Osteocyte (in vitro differentiated cells): ENCODE data around the gene CCDC71L. TPM values are rescaled to one million over a fixed set of nuclear protein-coding genes. Genes with fewer than 3 reads are reported as not detected.

Experiments
- DNase-seq: peaks from one replicate; pipeline ENCODE4 v3.0.0; 2021; ENCODE audit warnings: mixed read lengths; ENCODE audit not compliant: unreplicated experiment; ENCODE audit errors: extremely low spot score
- H3K27ac Mint-ChIP-seq: one replicate; pipeline ENCODE4 v1.8.0; 2021; ENCODE audit warnings: mild to moderate bottlenecking, mixed read lengths; ENCODE audit not compliant: unreplicated experiment
- H3K27me3 Mint-ChIP-seq: one replicate; pipeline ENCODE4 v1.8.0; 2021; ENCODE audit warnings: mixed read lengths; ENCODE audit not compliant: unreplicated experiment
- H3K36me3 Mint-ChIP-seq: one replicate; pipeline ENCODE4 v1.8.0; 2021; ENCODE audit warnings: mixed read lengths; ENCODE audit not compliant: unreplicated experiment
- H3K4me1 Mint-ChIP-seq: one replicate; pipeline ENCODE4 v1.8.0; 2021; ENCODE audit warnings: mixed read lengths; ENCODE audit not compliant: unreplicated experiment
- H3K4me3 Mint-ChIP-seq: one replicate; pipeline ENCODE4 v1.8.0; 2021; ENCODE audit warnings: mild to moderate bottlenecking, moderate library complexity, mixed read lengths; ENCODE audit not compliant: unreplicated experiment
- H3K9me3 Mint-ChIP-seq: one replicate; pipeline ENCODE4 v1.8.0; 2021; ENCODE audit warnings: mixed read lengths; ENCODE audit not compliant: unreplicated experiment
- total RNA-seq: library from RNA; stranded (reverse); gene quantifications from 2 replicates; pipeline ENCODE4 v1.2.1, GENCODE V29; 2021
- TF ChIP-seq, protein P1 (sequence below): fragments of 200-600 bp; sonication (generic); IDR thresholded peaks from 2 replicates; pipeline ENCODE4 v1.5.0; 2021; ENCODE audit warnings: antibody characterized with exemption, mild to moderate bottlenecking, moderate library complexity

Gene CCDC71L
- total RNA-seq, 1 donor from 2014 or later: 45.2 TPM

DNA sequence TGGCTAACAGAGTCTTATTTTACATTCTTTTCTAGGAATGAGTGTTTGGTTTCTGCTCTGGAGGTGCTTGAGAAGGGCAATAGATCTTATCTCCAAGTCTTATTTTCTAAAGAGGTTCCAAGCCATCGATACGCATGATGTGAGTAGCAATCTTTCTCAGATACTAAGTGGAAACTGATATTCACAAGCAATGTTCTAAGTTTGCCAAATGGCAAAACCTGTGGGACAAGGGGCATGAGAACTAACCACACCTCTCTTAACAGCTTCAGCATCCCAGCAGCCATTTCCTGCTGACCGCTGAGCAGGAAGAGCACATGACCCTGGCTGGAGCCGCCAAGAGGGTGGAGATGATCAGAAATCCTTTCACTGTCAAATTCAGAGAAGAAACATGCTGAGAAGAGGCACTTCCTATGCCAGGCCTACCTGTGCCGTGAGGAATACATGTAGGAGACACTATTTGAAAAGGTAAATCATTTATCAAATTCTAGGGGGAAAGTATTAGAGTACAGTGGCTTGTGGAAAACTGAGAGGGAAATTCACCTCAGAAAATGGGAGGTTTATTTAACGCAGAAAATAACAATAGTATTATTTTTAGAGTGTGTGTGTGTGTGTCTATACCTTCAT, 35.2 kb downstream of the CCDC71L start:
- H3K36me3 Mint-ChIP-seq: peaks cover 2% of the 10 kb centered on the region
- H3K27ac Mint-ChIP-seq: no peak overlapping the region
- H3K9me3 Mint-ChIP-seq: peaks cover 13% of the 10 kb centered on the region
- H3K4me3 Mint-ChIP-seq: no peak overlapping the region
- TF ChIP-seq, protein P1, sequence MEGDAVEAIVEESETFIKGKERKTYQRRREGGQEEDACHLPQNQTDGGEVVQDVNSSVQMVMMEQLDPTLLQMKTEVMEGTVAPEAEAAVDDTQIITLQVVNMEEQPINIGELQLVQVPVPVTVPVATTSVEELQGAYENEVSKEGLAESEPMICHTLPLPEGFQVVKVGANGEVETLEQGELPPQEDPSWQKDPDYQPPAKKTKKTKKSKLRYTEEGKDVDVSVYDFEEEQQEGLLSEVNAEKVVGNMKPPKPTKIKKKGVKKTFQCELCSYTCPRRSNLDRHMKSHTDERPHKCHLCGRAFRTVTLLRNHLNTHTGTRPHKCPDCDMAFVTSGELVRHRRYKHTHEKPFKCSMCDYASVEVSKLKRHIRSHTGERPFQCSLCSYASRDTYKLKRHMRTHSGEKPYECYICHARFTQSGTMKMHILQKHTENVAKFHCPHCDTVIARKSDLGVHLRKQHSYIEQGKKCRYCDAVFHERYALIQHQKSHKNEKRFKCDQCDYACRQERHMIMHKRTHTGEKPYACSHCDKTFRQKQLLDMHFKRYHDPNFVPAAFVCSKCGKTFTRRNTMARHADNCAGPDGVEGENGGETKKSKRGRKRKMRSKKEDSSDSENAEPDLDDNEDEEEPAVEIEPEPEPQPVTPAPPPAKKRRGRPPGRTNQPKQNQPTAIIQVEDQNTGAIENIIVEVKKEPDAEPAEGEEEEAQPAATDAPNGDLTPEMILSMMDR: no peak
- no peak for DNase-seq
- H3K27me3 Mint-ChIP-seq: no peaks in the 10 kb centered on the region
- H3K4me1 Mint-ChIP-seq: peaks cover 19% of the 10 kb centered on the region

DNA sequence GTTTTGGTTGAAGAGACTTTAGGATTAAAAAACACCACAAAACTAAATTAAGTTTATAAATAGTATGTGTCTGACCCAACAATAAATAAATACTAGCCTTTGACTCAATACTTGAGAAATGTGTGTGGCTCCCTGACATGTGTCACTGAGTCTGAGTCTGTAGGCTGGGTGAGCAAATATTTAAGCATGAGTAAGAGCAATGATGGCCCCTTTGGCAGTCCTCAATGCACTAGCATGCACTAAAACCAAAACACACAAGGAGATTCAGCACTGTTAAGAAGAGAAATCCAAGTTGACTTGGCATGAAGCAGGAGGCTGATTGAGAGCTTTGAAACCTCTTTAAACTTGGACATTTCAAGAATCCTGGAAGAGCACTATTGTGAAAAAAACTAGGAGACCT, 37.1 kb downstream of the CCDC71L start:
- no peak overlapping the region for H3K4me3 Mint-ChIP-seq
- no peak overlapping the region for H3K27ac Mint-ChIP-seq
- TF ChIP-seq, protein P1: no peak
- H3K4me1 Mint-ChIP-seq: peaks cover 29% of the 10 kb centered on the region
- peaks cover 17% of the 10 kb centered on the region for H3K9me3 Mint-ChIP-seq
- DNase-seq: no peak
- H3K27me3 Mint-ChIP-seq: no peaks in the 10 kb centered on the region
- H3K36me3 Mint-ChIP-seq: peaks cover 7% of the 10 kb centered on the region

DNA sequence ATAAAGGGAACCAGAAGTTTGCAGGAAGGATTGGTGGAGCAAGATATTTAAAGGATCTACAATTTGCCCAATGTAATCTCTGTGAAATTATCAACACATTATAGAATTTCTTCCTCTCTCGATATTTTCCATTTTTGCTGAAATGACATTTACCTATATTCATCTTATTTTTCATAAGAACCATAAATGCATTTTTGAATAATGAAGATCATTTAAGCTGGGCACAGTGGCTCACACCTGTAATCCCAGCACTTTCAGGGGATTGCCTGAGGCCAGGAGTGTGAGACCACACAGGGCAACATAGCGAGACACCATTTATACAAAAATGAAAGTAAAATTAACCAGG, 37.7 kb downstream of the CCDC71L start:
- Mint-ChIP-seq H3K9me3 (peaks cover 17% of the 10 kb centered on the region), H3K27ac (no peak overlapping the region), H3K4me3 (no peak overlapping the region), H3K4me1 (peaks cover 32% of the 10 kb centered on the region), H3K27me3 (no peaks in the 10 kb centered on the region), H3K36me3 (peaks cover 7% of the 10 kb centered on the region)
- DNase-seq: no peak
- TF ChIP-seq, protein P1: no peak

DNA sequence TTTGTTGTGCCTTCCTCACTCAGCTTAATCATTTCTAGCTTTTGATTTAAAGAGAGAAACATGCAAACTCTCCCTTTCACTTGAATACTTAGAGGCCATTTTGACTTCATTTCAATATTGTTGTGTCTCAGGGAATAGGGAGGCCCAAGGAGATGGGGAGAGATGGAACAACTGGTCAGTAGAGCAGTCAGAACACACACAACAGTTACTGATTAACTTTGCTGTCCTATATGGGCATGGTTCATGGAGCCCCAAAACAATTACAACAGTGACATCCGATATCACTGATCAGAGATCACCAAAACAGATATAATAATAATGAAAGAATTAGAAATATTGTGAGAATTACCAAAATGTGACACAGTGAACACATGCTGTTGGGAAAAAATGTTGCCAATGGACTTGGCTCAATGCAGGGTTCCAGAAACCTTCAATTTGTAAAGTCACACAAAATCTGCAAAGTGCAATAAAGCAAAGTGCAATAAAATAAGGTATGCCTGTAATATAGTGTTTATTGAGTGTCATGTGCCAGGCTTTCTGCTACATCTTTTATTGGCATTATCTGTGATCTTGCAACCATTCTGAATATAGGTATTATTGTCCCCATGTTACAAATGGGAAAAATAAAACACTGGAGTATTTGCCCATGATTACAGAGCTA, 38.2 kb downstream of the CCDC71L start:
- no peak for DNase-seq
- H3K27me3 Mint-ChIP-seq: no peaks in the 10 kb centered on the region
- peaks cover 17% of the 10 kb centered on the region for H3K9me3 Mint-ChIP-seq
- H3K36me3 Mint-ChIP-seq: peaks cover 7% of the 10 kb centered on the region
- no peak overlapping the region for H3K4me3 Mint-ChIP-seq
- TF ChIP-seq, protein P1: no peak
- peaks cover 37% of the 10 kb centered on the region for H3K4me1 Mint-ChIP-seq
- H3K27ac Mint-ChIP-seq: no peak overlapping the region

DNA sequence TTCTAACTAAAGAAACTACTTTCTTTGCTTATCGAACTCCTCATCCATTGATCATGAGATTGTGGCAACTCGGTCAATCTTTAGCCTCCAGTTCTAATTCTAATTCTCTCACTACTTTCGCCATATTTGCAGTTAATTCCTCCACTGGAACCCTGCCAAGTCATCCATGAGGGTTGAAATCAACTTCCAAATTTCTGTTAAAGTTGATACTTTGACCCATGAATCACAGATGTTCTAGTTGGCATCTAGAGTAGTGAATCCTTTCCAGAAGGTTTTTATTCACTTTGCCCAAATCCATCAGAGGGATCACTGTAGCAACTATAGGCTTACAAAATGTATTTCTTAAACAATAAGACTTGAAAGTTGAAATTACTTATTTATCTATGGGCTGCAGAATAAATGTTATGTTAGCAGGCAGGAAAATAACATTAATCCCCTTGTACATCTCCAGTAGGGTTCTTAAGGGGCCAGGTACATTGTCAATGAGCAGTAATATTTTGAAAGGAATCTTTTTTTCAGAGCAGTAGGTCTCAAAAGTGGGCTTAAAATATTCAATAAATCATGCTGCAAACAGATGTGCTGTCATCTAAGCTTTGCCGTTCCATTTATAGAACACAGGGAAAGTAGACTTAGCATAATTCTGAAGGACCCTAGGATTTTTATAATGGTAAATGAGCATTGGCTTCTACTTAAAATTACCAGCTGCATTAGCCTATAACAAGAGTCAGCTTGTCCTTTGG, 39.4 kb downstream of the CCDC71L start:
- Mint-ChIP-seq H3K4me1 (peaks cover 46% of the 10 kb centered on the region), H3K27ac (no peak overlapping the region), H3K9me3 (peaks cover 17% of the 10 kb centered on the region), H3K27me3 (no peaks in the 10 kb centered on the region), H3K36me3 (peaks cover 7% of the 10 kb centered on the region), H3K4me3 (no peak overlapping the region)
- DNase-seq: no peak
- TF ChIP-seq, protein P1: no peak
